Activated T-cell treated with anti-CD3 and anti-CD28 coated beads for 4 hours (primary cell): ENCODE measurements around the gene UNC5C.

Experiments used
- DNase-seq: peaks from one replicate; pipeline ENCODE4 v3.0.0-alpha.2; 2020

The UNC5C gene

GRCh38 chr4:95446173-95446572, 102.6 kb downstream of the UNC5C start:
- DNase-seq, result no peak

- DNase-seq, result no peak
These were observed 103.5 kb downstream of the UNC5C start for GRCh38 chr4:95445251-95445650.

DNA sequence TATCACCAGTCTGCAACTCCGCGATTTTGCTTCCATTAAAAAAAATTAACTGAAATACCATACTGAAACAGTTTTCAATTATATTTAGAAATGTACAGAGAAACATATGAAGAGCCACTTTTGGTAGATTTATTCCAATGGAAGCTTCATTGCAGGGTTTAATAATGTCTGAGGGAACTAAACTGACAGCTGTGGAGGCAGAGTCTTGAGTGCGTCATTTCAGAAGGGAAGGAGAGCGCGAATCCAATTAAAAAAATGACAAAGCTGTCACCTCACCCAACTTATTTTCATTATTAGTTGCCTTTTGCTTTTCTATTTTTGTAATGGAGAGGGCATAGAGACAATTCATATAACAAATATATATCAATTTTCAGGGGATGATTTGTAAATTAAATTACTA, 104.0 kb downstream of the UNC5C start:
- no peak for DNase-seq

- no peak for DNase-seq
These were observed 108.9 kb downstream of the UNC5C start for GRCh38 chr4:95439896-95440295.

- no peak for DNase-seq
These were observed 109.7 kb downstream of the UNC5C start for GRCh38 chr4:95439071-95439470.

DNA sequence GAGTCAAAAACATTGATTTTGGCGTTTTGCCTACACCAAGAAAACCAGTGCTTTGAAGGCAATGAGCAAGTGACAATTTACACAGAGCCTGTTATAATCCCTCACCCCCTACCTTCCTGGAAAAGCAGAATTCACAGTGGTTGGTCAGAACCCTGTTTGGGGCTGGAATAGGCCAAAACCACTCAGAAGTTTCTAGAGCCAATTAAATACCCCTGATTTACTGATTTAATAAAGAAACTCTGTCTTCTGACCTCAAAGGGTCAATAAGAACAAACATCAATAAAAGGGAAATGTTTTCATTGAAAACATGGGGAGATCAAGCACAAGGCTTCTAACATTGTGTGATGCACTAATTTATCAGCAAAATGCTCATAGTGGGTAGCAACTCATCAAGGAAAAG, 116.3 kb downstream of the UNC5C start:
- no peak for DNase-seq

DNA sequence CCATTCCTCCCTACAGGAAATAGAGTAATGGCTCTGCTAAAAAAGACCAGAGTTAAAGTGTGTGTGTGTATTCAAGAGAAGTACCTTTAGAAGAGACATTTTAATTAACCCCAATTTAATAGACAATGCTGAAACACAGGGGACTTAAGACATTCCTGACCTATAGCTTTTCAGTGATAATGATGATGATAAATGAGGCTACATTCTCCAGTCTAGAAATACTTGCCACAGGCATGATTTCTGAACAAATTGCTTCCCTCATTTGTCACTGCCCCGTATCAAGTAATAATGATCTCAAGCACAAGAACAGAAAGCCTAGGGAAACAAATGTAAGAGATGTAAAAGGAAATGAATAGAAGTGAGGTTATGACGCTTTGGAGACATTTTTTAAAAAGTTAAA, 117.1 kb downstream of the UNC5C start:
- DNase-seq, result no peak

- no peak for DNase-seq
These were observed 119.4 kb downstream of the UNC5C start for GRCh38 chr4:95429416-95429815.

DNA sequence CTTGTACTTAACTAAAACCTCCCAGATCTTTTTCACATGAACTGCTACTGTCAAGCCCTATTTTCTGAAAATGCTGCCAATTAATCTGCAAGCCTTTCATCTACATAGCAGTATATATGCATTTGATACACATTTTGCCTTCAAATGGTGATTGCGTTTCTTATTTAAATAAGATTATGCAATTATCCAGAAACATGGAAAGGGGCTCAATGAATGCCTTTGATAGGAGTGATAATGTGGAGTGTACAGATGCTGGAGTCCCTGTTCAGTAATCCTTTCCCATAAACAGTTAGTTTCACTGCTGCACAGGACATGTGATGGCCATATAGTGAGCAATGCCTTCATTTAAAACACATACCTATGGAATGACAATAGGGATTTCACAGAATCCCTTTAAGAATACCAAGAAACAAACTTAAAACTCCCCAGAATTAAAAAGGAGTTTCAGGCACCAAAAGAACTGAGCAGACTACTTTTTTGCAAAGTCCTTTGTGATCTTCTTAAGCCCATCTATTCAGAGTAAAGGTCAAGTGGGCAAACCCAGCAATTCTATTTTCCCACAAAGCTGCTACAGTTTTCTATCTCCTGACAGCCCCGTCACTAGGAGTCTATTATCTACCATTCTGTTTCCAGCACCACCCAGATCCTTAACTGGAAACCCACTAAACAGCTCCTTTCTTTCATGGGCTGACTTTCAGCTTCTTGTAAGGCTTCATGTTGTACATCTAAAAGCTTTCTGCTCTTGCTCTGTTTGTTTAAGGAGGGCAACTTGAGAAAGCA, 120.3 kb downstream of the UNC5C start:
- DNase-seq, result no peak

DNA sequence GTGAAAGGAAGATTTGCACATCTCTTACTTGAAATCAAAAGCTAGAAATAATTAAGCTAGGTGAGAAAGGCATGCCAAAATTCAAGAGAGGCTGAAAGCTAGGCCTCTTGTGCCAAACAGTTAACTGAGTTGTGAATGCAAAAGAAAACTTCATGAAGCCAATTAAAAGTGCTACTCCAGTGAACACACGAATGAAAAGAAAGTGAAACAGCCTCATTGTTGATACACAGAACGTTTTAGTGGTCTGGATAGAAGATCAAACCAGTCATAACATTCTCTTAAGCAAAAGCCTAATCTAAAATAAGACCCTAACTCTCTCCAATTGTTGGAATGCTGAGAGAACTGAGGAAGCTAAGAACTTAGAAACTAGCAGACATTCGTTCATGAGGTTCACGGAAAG, 122.3 kb downstream of the UNC5C start:
- DNase-seq, result no peak

- no peak for DNase-seq
These were observed 126.3 kb downstream of the UNC5C start for GRCh38 chr4:95422436-95422835.

DNA sequence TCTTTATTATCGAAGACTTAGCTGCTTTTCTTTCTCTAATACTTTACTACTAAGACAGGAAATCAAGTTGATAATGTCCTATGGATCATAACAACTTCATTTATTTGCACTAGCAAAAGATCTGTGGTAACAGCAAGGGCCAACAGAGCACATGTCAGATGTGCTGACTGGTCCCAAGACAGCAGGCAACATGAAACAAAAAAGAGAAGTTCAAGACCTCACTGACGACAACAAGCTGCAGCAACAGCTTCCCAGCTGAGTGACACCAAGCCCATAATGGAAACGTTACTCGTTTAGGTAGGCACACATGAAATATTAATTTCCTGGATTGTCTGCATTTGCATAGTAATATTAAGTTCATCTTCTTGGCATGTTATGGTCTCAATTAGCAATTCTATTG, 126.9 kb downstream of the UNC5C start:
- no peak for DNase-seq

- no peak for DNase-seq
These were observed 131.2 kb downstream of the UNC5C start for GRCh38 chr4:95417531-95417930.

- no peak for DNase-seq
These were observed 133.4 kb downstream of the UNC5C start for GRCh38 chr4:95415346-95415771.

DNA sequence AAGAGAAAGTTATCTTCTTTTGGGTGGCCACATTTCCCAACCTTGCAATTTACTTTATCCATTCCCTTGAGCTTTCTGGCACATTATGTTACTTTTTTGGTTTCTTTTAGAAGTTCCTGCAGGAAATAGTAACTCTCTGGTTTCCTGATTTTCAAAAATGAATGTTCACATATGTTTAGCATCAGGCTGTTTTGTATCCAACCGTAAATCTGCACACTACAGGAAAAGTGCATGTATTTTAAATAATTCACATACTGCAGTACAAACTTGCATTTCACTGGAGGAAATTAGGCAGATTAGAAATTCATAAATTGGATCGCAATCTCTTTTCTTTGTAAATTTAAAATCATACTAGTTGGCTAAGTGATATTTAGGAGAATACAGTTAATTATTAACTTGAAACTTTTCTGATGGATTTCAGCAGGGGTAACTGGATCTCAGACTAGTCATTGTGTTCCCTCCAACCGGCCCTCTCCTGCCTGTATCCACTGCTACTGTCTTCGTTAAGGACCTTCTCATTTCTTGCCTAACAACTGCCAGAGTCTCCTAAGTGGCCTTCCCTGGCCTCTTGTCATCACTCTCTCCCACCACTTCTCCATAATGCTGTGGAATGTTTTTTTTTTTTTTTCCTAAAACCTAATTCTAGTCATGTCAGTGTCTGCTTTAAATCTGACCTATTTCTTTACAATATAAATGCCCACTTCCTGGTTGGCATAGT, 137.2 kb downstream of the UNC5C start:
- DNase-seq, result no peak

DNA sequence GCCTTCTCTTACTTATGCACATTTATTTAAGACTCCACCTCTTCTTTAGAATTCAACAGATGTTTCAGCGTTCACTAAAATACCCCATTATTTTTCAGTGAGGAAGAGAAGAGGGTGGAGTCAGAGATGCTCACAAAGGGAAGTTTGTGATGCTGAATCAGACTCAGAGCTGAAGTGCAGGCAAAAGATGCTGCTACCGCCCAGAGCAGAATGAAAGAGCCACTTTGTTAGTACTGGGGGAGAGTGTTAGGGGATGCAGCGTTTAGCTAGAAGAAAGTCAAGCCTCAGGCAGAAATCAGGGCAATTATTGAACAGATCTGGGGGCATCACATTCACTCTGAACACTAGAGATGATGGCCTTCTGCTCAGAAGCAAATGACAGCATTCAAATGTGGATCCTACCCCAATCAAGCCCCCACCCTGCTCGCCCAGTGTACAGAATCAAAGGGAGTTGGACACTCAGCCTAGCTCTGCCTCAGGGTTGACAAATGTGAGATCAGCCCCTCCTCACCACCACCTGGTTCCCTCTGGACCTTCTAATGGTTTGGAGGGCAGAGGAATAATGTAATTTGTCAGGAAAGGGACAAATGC, 138.3 kb downstream of the UNC5C start:
- DNase-seq, result no peak

DNA sequence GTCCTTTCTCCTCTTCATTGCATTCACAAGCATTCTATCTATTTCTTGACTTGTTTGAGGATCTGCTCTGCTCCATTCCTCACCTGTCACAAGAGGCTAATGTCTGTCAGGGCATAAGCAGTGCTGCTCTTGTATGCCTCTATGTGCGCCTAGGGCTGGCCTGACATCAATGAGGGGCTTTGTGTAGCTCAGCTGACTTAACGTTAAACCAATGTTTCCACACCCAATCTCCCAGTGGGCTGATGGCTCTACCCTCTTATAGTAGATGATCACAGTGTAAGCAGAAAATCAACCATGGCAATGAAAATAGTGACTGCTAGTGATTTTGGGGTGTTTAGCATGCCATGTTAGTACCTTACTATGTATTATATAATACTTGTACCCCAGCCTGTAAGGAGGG, 139.0 kb downstream of the UNC5C start:
- no peak for DNase-seq

- no peak for DNase-seq
These were observed 139.6 kb downstream of the UNC5C start for GRCh38 chr4:95409127-95409526.

DNA sequence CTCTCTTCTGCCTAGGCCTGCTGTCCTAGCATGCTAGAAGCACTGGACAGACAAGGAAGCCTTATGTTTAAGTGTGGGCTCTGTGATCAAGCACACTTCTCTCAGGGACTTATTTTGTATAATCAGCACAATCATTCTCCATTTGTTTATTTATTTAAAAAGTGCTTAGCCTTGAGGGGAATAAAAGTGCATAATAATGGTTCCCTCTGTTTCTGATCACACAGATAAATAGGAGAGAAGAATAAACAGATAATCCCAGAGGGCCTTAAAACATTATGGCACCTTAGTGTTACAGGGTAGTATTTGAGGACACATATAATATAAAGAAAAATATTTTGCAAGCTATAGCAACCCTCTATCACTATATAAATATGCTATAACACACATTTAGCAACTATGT, 146.5 kb downstream of the UNC5C start:
- no peak for DNase-seq

DNA sequence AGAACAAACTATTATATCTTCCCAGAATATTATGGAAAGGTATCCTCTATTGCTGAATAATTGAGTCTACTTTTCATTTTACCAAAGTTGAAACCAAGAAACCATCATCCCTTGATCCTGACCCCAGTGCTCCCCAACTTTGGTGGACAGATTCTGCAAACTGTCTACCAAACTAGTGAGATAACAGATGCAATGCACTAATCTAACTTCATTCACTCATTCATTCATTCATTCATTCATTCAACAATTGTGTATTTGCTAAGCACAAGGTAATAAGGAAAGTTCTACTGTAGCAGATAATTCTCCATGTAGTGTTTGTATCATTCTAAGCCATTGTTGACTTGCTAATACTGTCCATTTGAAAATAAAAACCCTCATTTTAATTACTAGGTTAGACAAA, 150.6 kb downstream of the UNC5C start:
- no peak for DNase-seq

DNA sequence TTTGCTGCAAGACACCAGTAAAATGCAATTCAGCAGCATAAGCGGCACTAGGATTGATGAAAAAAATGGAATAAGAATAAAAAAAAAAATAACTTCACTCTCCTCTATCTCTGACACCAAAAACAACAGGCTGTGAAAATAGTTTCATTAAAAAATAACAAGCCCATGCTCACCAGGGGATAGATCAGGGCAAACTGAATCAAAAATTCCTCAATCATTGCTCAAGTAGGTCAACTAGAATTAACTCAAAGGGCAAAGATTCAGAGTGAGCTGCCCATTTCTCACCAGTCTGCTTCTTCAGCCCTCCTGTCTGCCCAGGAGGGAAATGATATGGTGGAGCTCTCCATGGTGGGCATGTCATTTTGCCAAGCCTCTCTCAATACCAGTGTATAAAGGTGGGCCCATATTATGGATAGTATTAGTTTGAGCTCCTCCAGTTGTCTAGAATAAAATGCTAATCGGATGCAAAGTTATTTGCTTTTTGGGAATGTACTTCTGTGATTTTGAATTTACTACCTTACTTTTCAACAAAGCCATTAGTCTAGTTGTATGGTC, 153.9 kb downstream of the UNC5C start:
- no peak for DNase-seq

DNA sequence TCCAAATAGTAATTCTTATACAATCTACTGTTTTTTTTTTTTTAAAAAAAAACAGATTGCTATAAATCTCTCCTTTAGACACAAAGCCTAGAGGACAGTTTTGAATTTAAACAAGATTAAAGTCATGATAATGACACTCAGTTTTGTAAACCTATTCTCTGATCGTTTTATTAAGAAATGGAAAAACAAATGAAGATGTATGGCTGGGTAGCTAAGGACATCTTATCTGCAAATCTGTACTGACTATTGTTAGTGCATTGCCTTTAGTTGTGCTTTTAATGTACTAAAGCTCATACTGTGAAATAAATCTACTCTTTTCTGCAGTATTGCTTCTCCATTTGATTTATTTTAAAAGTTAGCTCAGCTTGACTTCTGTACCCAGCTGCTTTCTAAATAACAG, 155.0 kb downstream of the UNC5C start:
- DNase-seq, result no peak

DNA sequence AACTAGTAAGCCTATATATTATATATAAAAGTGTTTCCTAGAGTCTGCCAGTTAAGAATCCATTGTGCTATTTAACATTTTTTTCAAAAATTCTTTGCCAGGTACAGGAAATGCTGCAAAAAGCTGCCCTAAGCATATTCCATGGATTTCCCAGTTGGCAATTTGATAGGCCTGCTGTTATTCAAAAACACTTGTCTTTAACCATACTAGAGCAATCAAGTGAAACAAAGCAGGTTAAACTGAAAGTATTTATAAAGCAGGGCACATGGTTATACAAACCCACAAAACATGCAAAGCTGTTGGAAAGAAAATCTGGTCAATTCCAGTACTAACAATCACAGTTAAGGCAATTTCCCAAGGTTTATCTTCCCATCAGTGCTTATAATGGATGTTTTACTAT, 159.9 kb downstream of the UNC5C start:
- DNase-seq, result no peak

DNA sequence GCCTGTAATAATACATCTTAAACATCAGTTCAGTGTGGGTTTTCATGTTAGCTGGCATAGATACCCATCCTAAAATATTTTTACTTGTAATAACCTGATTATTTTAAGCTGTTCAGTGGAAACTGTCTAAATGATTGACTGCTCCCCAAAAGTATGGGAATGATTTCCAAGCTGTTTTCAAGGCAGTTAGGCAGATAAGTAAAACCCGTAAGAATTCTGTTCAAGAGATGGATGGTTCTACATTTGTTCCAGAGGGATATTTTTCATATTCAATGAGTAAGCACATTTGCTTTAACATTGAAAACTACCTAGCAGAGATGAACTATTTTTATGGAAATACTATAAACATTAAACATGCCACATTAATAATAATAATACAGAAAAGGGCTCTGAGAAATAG, 161.1 kb downstream of the UNC5C start:
- no peak for DNase-seq
